Epithelial cell of proximal tubule (primary cell): ENCODE data around the gene P2RX3. TPM values are rescaled to one million over a fixed set of nuclear protein-coding genes. Genes with fewer than 3 reads are reported as not detected.
"Not testable (repeated sequence)": the region's sequence is repeated elsewhere in the genome, so short reads cannot be mapped to it uniquely, and the experiment has no call there.

ENCODE experiments used
- DNase-seq: peaks from one replicate; pipeline ENCODE4 v3.0.0-alpha.2; 2011; ENCODE audit warnings: low read depth
- H3K4me3 ChIP-seq: 2 replicates; pipeline ENCODE4 v1.5.1; 2011; ENCODE audit warnings: low read depth, mild to moderate bottlenecking, low read length
- total RNA-seq: library from RNA; depleted of rRNA; stranded (reverse); fragments of >200 nt; gene quantifications from 2 replicates; pipeline ENCODE4 v1.2.3, GENCODE V29; 2015
- TF ChIP-seq, protein P1 (sequence below): conservative IDR thresholded peaks from 2 replicates; pipeline ENCODE4 v1.5.1; 2012; ENCODE audit warnings: low read depth, mild to moderate bottlenecking, low read length

P2RX3 gene
- total RNA-seq, 1 donor from 2014 or later, result not detected

GRCh38 chr11:57397394-57397990 is 59.3 kb downstream of the P2RX3 start:
- no peak for DNase-seq
- no peak overlapping the region for H3K4me3 ChIP-seq
- TF ChIP-seq, protein P1, sequence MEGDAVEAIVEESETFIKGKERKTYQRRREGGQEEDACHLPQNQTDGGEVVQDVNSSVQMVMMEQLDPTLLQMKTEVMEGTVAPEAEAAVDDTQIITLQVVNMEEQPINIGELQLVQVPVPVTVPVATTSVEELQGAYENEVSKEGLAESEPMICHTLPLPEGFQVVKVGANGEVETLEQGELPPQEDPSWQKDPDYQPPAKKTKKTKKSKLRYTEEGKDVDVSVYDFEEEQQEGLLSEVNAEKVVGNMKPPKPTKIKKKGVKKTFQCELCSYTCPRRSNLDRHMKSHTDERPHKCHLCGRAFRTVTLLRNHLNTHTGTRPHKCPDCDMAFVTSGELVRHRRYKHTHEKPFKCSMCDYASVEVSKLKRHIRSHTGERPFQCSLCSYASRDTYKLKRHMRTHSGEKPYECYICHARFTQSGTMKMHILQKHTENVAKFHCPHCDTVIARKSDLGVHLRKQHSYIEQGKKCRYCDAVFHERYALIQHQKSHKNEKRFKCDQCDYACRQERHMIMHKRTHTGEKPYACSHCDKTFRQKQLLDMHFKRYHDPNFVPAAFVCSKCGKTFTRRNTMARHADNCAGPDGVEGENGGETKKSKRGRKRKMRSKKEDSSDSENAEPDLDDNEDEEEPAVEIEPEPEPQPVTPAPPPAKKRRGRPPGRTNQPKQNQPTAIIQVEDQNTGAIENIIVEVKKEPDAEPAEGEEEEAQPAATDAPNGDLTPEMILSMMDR, result no peak

DNA sequence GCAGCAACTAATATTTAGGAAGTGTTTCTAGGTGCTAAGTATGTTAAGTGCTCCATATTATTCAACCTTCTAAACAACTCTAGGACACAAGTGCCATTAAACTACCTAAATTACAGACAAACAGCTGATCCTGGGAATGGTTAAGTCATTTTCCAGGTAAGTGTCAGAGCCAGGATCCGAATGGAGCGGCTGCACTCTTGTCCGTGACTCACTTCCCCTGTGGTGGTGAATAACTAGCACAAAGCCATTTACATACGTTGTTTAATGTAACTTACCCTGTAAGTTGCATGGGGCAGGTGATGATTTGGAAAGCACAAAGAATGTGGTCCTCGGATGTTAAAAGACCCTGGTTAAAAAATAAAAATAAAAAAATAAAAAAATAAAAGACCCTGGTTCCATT is 61.1 kb downstream of the P2RX3 start:
- no peak for DNase-seq
- TF ChIP-seq, protein P1, result no peak
- no peak overlapping the region for H3K4me3 ChIP-seq

- TF ChIP-seq, protein P1, result no peak
- no peak overlapping the region for H3K4me3 ChIP-seq
- no peak for DNase-seq
Measured at GRCh38 chr11:57399972-57400578, 61.9 kb downstream of the P2RX3 start.

- TF ChIP-seq, protein P1, result no peak
- DNase-seq, result no peak
- no peak overlapping the region for H3K4me3 ChIP-seq
Measured at GRCh38 chr11:57402188-57403002, 64.2 kb downstream of the P2RX3 start.

DNA sequence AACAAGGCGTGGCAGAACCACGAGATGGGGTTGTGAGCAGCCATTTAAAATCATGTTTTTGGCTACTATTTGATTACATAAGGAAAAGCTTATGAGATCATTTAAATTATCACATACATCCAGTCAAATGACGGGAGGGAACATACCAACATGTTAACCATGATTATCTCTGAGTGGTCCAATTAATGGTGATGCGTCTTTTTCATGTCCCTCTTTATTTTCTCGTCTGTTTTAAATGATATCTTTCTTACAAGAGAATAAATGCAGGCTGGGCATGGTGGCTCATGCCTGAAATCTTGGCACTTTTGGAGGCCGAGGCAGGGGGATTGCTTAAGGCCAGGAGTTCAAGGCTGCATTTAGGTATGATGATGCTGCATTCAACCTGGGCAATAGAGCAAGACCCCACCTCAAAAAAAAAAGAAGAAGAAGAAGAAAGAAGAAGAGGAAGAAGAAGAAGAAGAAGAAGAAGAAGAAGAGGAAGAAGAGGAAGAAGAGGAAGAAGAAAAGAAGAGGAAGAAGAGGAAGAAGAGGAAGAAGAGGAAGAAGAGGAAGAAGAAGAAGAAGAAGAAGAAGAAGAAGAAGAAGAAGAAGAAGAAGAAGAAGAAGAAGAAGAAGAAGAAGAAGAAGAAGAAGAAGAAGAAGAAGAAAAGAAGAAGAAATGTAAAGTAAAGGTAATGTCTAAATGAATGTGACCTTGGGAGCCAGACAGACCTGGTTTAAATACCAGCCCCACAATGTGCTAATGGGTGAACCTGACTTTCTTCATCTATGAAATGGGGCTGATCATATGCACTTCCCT is 65.0 kb downstream of the P2RX3 start:
- not testable (repeated sequence) for DNase-seq, H3K4me3 ChIP-seq

GRCh38 chr11:57403802-57404147 is 65.6 kb downstream of the P2RX3 start:
- TF ChIP-seq, protein P1, result no peak
- no peak overlapping the region for H3K4me3 ChIP-seq
- DNase-seq, result no peak
